ENCODE data around the gene GRID2.

- TF ChIP-seq CTCF (IDR thresholded peaks at IDR 0.05), result no peak
- TF ChIP-seq POLR2A (IDR thresholded peaks at IDR 0.05), result no peak
Measured at GRCh38 chr4:93770201-93770600, 1466.4 kb downstream of the GRID2 start.

Data from breast epithelium (tissue), 3 donors.